ENCODE results near the gene ADARB2.

The ADARB2 gene

DNA sequence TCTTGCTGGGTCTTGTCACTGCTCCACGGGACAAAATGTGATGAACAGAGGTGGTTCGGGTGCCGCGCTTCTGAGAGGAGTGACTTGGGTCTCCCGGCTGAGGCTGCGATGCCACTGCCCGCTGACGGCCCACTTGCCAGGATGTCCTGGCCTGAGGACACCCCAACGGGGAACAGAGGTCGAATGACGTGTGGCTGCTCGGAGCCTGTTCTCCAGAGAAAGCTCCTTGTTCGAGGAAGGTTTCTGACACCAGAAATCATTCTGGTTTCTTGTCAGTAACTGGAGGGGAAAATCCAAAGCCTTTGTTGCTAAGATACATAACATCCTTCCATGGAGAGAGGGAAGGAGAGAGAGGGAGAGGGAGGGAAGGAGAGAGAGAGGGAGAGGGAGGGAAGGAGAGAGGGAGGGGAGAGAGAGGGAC lies 444.7 kb downstream of the ADARB2 start:
- Histone ChIP-seq H3K27ac (ENCODE audit: extremely low read depth, low read depth, low read length) (no peak overlapping the region), H3K4me1 (ENCODE audit: control insufficient read depth, insufficient read depth, low read length) (peaks cover 3% of the 10 kb centered on the region; the same call in 1 of the 2 replicates), H3K36me3 (ENCODE audit: control insufficient read depth in 2 of 2, insufficient read depth in 1 of 2, low read length in 2 of 2) (no peaks in the 10 kb centered on the region), H3K4me3 (ENCODE audit: low read depth, low read length) (no peak overlapping the region), H3K9me3 (ENCODE audit: control insufficient read depth, insufficient read depth, low read depth, low read length) (no peaks in the 10 kb centered on the region)
- ChIA-PET CTCF (no interaction called here), POLR2A (no interaction called here)
- no peak for TF ChIP-seq ZBTB21 (tag by site-specific recombination; IDR thresholded peaks at IDR 0.05)
- TF ChIP-seq ZBTB20 (tag by site-specific recombination; IDR thresholded peaks at IDR 0.05), result no peak
- TF ChIP-seq SP2 (tag by site-specific recombination; IDR thresholded peaks at IDR 0.05), result no peak
- no peak for TF ChIP-seq ZNF155 (tag by site-specific recombination; IDR thresholded peaks at IDR 0.05)
- TF ChIP-seq ZSCAN30 (tag by site-specific recombination; IDR thresholded peaks at IDR 0.05), result no peak
- no peak for TF ChIP-seq ZNF548 (tag by site-specific recombination; IDR thresholded peaks at IDR 0.05)
- TF ChIP-seq, protein P1, sequence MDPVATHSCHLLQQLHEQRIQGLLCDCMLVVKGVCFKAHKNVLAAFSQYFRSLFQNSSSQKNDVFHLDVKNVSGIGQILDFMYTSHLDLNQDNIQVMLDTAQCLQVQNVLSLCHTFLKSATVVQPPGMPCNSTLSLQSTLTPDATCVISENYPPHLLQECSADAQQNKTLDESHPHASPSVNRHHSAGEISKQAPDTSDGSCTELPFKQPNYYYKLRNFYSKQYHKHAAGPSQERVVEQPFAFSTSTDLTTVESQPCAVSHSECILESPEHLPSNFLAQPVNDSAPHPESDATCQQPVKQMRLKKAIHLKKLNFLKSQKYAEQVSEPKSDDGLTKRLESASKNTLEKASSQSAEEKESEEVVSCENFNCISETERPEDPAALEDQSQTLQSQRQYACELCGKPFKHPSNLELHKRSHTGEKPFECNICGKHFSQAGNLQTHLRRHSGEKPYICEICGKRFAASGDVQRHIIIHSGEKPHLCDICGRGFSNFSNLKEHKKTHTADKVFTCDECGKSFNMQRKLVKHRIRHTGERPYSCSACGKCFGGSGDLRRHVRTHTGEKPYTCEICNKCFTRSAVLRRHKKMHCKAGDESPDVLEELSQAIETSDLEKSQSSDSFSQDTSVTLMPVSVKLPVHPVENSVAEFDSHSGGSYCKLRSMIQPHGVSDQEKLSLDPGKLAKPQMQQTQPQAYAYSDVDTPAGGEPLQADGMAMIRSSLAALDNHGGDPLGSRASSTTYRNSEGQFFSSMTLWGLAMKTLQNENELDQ (tag by site-specific recombination; IDR thresholded peaks at IDR 0.05; ENCODE audit: low read depth), result no peak
- TF ChIP-seq ZNF302 (tag by site-specific recombination; IDR thresholded peaks at IDR 0.05; ENCODE audit: low read depth), result no peak
- TF ChIP-seq ZNF585B (tag by site-specific recombination; IDR thresholded peaks at IDR 0.05), result no peak
- TF ChIP-seq ZNF473 (tag by site-specific recombination; IDR thresholded peaks at IDR 0.05), result no peak
- TF ChIP-seq GLI4 (tag by site-specific recombination; IDR thresholded peaks at IDR 0.05), result no peak
- TF ChIP-seq ZNF121 (tag by site-specific recombination; IDR thresholded peaks at IDR 0.05), result no peak
- no peak for TF ChIP-seq ZNF596 (tag by site-specific recombination; IDR thresholded peaks at IDR 0.05)
- no peak for TF ChIP-seq KLF9 (tag by site-specific recombination; IDR thresholded peaks at IDR 0.05; ENCODE audit: low read depth)
- TF ChIP-seq ZNF785 (tag by site-specific recombination; IDR thresholded peaks at IDR 0.05), result no peak
- no peak for TF ChIP-seq ZBTB1 (tag by site-specific recombination; IDR thresholded peaks at IDR 0.05)
- TF ChIP-seq, protein P2, sequence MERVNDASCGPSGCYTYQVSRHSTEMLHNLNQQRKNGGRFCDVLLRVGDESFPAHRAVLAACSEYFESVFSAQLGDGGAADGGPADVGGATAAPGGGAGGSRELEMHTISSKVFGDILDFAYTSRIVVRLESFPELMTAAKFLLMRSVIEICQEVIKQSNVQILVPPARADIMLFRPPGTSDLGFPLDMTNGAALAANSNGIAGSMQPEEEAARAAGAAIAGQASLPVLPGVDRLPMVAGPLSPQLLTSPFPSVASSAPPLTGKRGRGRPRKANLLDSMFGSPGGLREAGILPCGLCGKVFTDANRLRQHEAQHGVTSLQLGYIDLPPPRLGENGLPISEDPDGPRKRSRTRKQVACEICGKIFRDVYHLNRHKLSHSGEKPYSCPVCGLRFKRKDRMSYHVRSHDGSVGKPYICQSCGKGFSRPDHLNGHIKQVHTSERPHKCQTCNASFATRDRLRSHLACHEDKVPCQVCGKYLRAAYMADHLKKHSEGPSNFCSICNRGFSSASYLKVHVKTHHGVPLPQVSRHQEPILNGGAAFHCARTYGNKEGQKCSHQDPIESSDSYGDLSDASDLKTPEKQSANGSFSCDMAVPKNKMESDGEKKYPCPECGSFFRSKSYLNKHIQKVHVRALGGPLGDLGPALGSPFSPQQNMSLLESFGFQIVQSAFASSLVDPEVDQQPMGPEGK (tag by site-specific recombination; IDR thresholded peaks at IDR 0.05), result no peak
- TF ChIP-seq, protein P3, sequence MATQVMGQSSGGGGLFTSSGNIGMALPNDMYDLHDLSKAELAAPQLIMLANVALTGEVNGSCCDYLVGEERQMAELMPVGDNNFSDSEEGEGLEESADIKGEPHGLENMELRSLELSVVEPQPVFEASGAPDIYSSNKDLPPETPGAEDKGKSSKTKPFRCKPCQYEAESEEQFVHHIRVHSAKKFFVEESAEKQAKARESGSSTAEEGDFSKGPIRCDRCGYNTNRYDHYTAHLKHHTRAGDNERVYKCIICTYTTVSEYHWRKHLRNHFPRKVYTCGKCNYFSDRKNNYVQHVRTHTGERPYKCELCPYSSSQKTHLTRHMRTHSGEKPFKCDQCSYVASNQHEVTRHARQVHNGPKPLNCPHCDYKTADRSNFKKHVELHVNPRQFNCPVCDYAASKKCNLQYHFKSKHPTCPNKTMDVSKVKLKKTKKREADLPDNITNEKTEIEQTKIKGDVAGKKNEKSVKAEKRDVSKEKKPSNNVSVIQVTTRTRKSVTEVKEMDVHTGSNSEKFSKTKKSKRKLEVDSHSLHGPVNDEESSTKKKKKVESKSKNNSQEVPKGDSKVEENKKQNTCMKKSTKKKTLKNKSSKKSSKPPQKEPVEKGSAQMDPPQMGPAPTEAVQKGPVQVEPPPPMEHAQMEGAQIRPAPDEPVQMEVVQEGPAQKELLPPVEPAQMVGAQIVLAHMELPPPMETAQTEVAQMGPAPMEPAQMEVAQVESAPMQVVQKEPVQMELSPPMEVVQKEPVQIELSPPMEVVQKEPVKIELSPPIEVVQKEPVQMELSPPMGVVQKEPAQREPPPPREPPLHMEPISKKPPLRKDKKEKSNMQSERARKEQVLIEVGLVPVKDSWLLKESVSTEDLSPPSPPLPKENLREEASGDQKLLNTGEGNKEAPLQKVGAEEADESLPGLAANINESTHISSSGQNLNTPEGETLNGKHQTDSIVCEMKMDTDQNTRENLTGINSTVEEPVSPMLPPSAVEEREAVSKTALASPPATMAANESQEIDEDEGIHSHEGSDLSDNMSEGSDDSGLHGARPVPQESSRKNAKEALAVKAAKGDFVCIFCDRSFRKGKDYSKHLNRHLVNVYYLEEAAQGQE (tag by site-specific recombination; IDR thresholded peaks at IDR 0.05), result no peak
- TF ChIP-seq ZNF354C (tag by site-specific recombination; IDR thresholded peaks at IDR 0.05; ENCODE audit: borderline replicate concordance, low read depth), result no peak
